GM10248 (cell line): ENCODE data around the gene ASS1.

Experiments used
- CTCF ChIA-PET: fragments of 300-600 bp; sonication (Branson Sonifier 250); formaldehyde crosslinking; extraction: SDS; loops from one replicate; lab custom pipeline; 2021; ENCODE audit warnings: antibody characterized with exemption; lab: Yijun Ruan, JAX
- POLR2A ChIA-PET: fragments of 350-650 bp; sonication (Branson Sonifier 250); formaldehyde crosslinking; extraction: SDS; loops from one replicate; lab custom pipeline; 2020; ENCODE audit warnings: antibody characterized with exemption; lab: Yijun Ruan, JAX
- DNase-seq: peaks from one replicate; pipeline ENCODE4 v3.0.0; 2012; ENCODE audit errors: extremely low spot score
- CTCF ChIP-seq: IDR thresholded peaks from 2 replicates; pipeline ENCODE4 v1.5.1; 2012; ENCODE audit warnings: mild to moderate bottlenecking, low read depth; ENCODE audit errors: extremely low read depth, missing control alignments, control extremely low read depth

Gene ASS1

GRCh38 chr9:130441031-130441430 is 3.7 kb upstream of the ASS1 start:
- CTCF ChIA-PET, result no interaction called here
- POLR2A ChIA-PET, result no interaction called here
- DNase-seq, result no peak
- no peak for TF ChIP-seq CTCF

- TF ChIP-seq CTCF, result no peak
- ChIA-PET CTCF (no interaction called here), POLR2A (interaction anchor here (0.6 kb wide), 1 partner anchor 313 kb away, joined by 5 read pairs; no protein-coding TSS in a partner anchor)
- no peak for DNase-seq
Measured at GRCh38 chr9:130442746-130443455, 1.9 kb upstream of the ASS1 start.

- TF ChIP-seq CTCF, result no peak
- ChIA-PET POLR2A (interaction anchor here (0.6 kb wide), 1 partner anchor 313 kb away, joined by 5 read pairs; no protein-coding TSS in a partner anchor), CTCF (no interaction called here)
- DNase-seq, result no peak
Measured at GRCh38 chr9:130443456-130443801, 1.3 kb upstream of the ASS1 start.

GRCh38 chr9:130443840-130444492 is 795 bp upstream of the ASS1 start:
- no peak for TF ChIP-seq CTCF
- CTCF ChIA-PET, result no interaction called here
- POLR2A ChIA-PET, result interaction anchor here (0.6 kb wide), 1 partner anchor 312 kb away, joined by 5 read pairs; no protein-coding TSS in a partner anchor
- no peak for DNase-seq

- CTCF ChIA-PET, result no interaction called here
- no peak for TF ChIP-seq CTCF
- POLR2A ChIA-PET, result interaction anchor here (0.6 kb wide), 1 partner anchor 829 kb away, joined by 5 read pairs; no protein-coding TSS in a partner anchor
- DNase-seq, result no peak
Measured at GRCh38 chr9:130445268-130445983, 665 bp downstream of the ASS1 start.
